Ishikawa (cell line): ENCODE data around the gene SKIC3.

Source experiments
- EP300 ChIP-seq: IDR thresholded peaks from 2 replicates; pipeline ENCODE4 v1.6.1; 2012; ENCODE audit warnings: borderline replicate concordance
- RAD21 ChIP-seq: IDR thresholded peaks from 2 replicates; pipeline ENCODE4 v1.6.1; 2012; ENCODE audit warnings: low read depth
- REST ChIP-seq: IDR thresholded peaks from 2 replicates; pipeline ENCODE4 v1.6.1; 2012; ENCODE audit warnings: low read depth, mild to moderate bottlenecking
- TAF1 ChIP-seq: IDR thresholded peaks from 2 replicates; pipeline ENCODE4 v1.6.1; 2012; ENCODE audit warnings: low read depth, mild to moderate bottlenecking
- TCF12 ChIP-seq: IDR thresholded peaks from 2 replicates; pipeline ENCODE4 v1.6.1; 2012; ENCODE audit warnings: low read depth
- YY1 ChIP-seq: IDR thresholded peaks from 2 replicates; pipeline ENCODE4 v1.6.1; 2012; ENCODE audit warnings: low read depth

GRCh38 chr5:95555553-95555952 lies 776 bp upstream of the SKIC3 start:
- TF ChIP-seq TAF1 (no peak), EP300 (no peak), TCF12 (no peak), REST (no peak), YY1 (no peak), RAD21 (no peak)
